Psoas muscle (tissue), 8 donors: ENCODE data around the gene RSKR. TPM values are rescaled to one million over a fixed set of nuclear protein-coding genes. Genes with fewer than 3 reads are reported as not detected.

ENCODE experiments used
- ATAC-seq, 4 donors: fragments of 200-7000 bp; cut with Tn5 transposase; one replicate each; pipeline ENCODE4 v1.9.1; 2020; ENCODE audit warnings: moderate library complexity in 3 of 4, mild to moderate bottlenecking in 2 of 4
- DNase-seq, 2 donors: peaks; one replicate each; pipeline ENCODE4 v3.0.0-alpha.2; 2020
- H3K27ac ChIP-seq: fragments of 200-600 bp; one replicate; pipeline ENCODE4 v1.8.0; 2022
- H3K27me3 ChIP-seq, 3 donors: fragments of 200-600 bp in 1 of 3; one replicate each; pipeline versions ENCODE4 v1.6.1 to v1.8.0; 2013 to 2022; ENCODE audit warnings: low read length in 2 of 3, mild to moderate bottlenecking in 2 of 3, moderate library complexity in 1 of 3; ENCODE audit not compliant: insufficient read depth in 3 of 3
- H3K36me3 ChIP-seq, 2 donors: fragments of 200-600 bp in 1 of 2; one replicate each; pipeline versions ENCODE4 v1.6.1 to v1.8.0; 2013 to 2022; ENCODE audit warnings: low read depth in 1 of 2, mild to moderate bottlenecking in 1 of 2, moderate library complexity in 1 of 2; ENCODE audit not compliant: insufficient read depth in 1 of 2
- H3K4me1 ChIP-seq: fragments of 200-600 bp; one replicate; pipeline ENCODE4 v1.8.0; 2022
- H3K4me3 ChIP-seq: fragments of 200-600 bp; one replicate; pipeline ENCODE4 v1.8.0; 2022; ENCODE audit warnings: mild to moderate bottlenecking
- H3K9me3 ChIP-seq: fragments of 200-600 bp; one replicate; pipeline ENCODE4 v1.8.0; 2022
- WGBS, 3 donors: extraction: QIAGEN DNeasy Blood & Tissue Kit; methylation state at CpG; one replicate each; pipeline versions ENCODE4 v1.1.6 to v1.1.7; 2013; 5-methylcytosine and 5-hydroxymethylcytosine counted together
- intact Hi-C, 2 donors: fragments of 100-400 bp; cut with DNase I; formaldehyde crosslinking; loops; one replicate each; pipeline versions ENCODE4 v1.11.0 to v1.14.2; 2022
- polyA plus RNA-seq, 3 donors: library from polyadenylated mRNA; stranded (reverse); fragments of 200-250 nt; gene quantifications; one replicate each; pipeline ENCODE4 v1.2.3, GENCODE V29; 2013
- total RNA-seq, 4 donors: library from RNA; stranded (reverse); fragmentation: NEBNext Ultra II Directional in 2 of 4; extraction: Animal tissue kit (Norgen Biotek cat#: 25700) in 2 of 4; gene quantifications; one replicate each; pipeline versions ENCODE4 v1.2.1 to v1.2.4, GENCODE V29; 2021 to 2023
- TF ChIP-seq, protein P1 (sequence below): fragments of 200-600 bp; IDR thresholded peaks from one replicate; pipeline ENCODE4 v1.8.0; 2022; ENCODE audit warnings: antibody characterized with exemption
- donor health status: healthy with polysubstance abuse.
- donor health status: DM: no; HTN: no; CAD: no; lungs with moderate emphysema.
- donor health status: Bipolar disorder and iron deficiency.
- donor health status: healthy.
- donor health status: DM: yes; HTN: yes; CAD: no.
- donor health status: DM: no; HTN: no; CAD: no.
- donor health status: DM: no; HTN: no; CAD: no.
- donor health status: DM: yes; HTN: yes; CAD: no.

RSKR gene
- total and polyA plus RNA-seq, 7 donors: 2.0 to 7.6 (median 4.3) TPM

GRCh38 chr17:28572259-28573039, 41.5 kb downstream of the RSKR start:
- WGBS, 3 donors: 69 to 77% (median 71%) methylated on average over 5 of the region's 5 CpGs
- Histone ChIP-seq H3K4me3 (peak overlapping the region; percentile 75), H3K9me3 (no peaks in the 10 kb centered on the region), H3K27me3 (no peaks in the 10 kb centered on the region), H3K36me3 (peaks cover 0 to 18% of the 10 kb centered on the region in 2 donors), H3K27ac (peak overlapping the region; percentile 82), H3K4me1 (peaks cover 18% of the 10 kb centered on the region)
- DNase-seq: no peak
- TF ChIP-seq, protein P1, sequence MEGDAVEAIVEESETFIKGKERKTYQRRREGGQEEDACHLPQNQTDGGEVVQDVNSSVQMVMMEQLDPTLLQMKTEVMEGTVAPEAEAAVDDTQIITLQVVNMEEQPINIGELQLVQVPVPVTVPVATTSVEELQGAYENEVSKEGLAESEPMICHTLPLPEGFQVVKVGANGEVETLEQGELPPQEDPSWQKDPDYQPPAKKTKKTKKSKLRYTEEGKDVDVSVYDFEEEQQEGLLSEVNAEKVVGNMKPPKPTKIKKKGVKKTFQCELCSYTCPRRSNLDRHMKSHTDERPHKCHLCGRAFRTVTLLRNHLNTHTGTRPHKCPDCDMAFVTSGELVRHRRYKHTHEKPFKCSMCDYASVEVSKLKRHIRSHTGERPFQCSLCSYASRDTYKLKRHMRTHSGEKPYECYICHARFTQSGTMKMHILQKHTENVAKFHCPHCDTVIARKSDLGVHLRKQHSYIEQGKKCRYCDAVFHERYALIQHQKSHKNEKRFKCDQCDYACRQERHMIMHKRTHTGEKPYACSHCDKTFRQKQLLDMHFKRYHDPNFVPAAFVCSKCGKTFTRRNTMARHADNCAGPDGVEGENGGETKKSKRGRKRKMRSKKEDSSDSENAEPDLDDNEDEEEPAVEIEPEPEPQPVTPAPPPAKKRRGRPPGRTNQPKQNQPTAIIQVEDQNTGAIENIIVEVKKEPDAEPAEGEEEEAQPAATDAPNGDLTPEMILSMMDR: no peak
- intact Hi-C loops: no loop called here
- no peak for ATAC-seq

DNA sequence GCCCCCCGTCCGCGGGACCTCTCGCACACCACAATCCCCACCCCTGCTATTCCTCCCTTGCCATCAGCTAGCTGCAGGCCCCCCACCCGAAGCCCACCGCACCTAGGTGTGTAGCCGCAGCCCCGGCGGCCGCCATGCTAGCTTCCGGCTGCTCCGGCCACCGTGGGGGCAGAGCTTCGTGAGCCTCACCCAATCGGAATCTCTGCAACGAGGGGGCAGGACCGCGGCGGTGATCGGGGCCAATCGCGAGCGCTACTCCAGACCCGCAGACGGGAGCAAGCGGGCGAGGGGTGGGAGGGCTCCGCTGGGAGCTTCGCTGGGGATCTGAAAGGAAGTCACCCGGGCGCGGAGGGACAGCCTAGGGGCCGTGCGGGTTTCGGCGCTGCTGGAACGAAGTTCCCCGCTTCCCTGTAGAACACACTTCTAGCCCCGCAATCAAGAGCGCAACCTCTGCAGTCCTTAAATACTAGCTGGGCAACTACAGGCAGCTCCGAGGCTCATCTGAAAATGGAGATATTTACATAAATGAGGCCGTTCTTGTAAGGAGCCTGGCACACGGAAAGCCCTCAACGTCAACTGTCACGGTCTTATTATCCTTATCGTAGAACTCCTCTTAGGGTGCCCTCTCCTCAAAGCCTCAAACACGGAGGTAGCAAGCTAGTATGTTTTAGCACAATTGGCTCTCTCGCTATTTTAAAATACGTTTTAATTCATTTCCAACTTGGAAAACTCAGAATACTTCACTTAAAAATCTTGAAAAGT, 42.4 kb downstream of the RSKR start, which contains the start of gene PIGS:
TSS of gene PIGS (minus strand) at position 164 of the 762 bp plus-strand sequence. CDS start at position 136, 28 bp downstream.
- no peaks in the 10 kb centered on the region for H3K27me3 ChIP-seq
- intact Hi-C loops: no loop called here
- peaks cover 18% of the 10 kb centered on the region for H3K4me1 ChIP-seq
- no peaks in the 10 kb centered on the region for H3K9me3 ChIP-seq
- 0 to 1% (median 0%) methylated on average over 39 to 49 of the region's 49 CpGs for WGBS, 3 donors
- ATAC-seq: peak; percentile 98 to 99 (median 99)
- peak within 1 kb of the TSS; percentile 75 for H3K4me3 ChIP-seq
- TF ChIP-seq, protein P1: no peak
- peaks cover 0 to 27% of the 10 kb centered on the region in 2 donors for H3K36me3 ChIP-seq
- DNase-seq: peak; percentile 95 to 97
- peak within 1 kb of the TSS; percentile 82 for H3K27ac ChIP-seq

- peaks cover 18% of the 10 kb centered on the region for H3K4me1 ChIP-seq
- TF ChIP-seq, protein P1: no peak
- intact Hi-C loops: no loop called here
Measured at GRCh38 chr17:28570716-28571360, 43.1 kb downstream of the RSKR start.

GRCh38 chr17:28569446-28569845, 44.5 kb downstream of the RSKR start:
- Histone ChIP-seq H3K27ac (no peak overlapping the region), H3K9me3 (no peaks in the 10 kb centered on the region), H3K4me3 (no peak overlapping the region), H3K36me3 (peaks cover 0 to 35% of the 10 kb centered on the region in 2 donors), H3K4me1 (peaks cover 18% of the 10 kb centered on the region), H3K27me3 (no peaks in the 10 kb centered on the region)
- 92 to 100% (median 96%) methylated on average over 1 of the region's 1 CpG for whole genome bisulfite sequencing, 3 donors
- intact Hi-C loops: no loop called here
- TF ChIP-seq, protein P1: no peak
- DNase-seq: no peak
- ATAC-seq: no peak

More at GRCh38 chr17:28570716-28571360, 43.1 kb downstream of the RSKR start:
- peak overlapping the region; percentile 75 for H3K4me3 ChIP-seq
- H3K9me3 ChIP-seq: no peaks in the 10 kb centered on the region
- no peaks in the 10 kb centered on the region for H3K27me3 ChIP-seq
- peaks cover 0 to 28% of the 10 kb centered on the region in 2 donors for H3K36me3 ChIP-seq
- ATAC-seq: peak; percentile 29 to 59 (median 42)
- WGBS, 3 donors: 0 to 1% (median 1%) methylated on average over 25 to 39 of the region's 39 CpGs
- no peak for DNase-seq
- H3K27ac ChIP-seq: peak overlapping the region; percentile 82
